Endothelial cell of umbilical vein (primary cell): ENCODE measurements around the gene DMXL2. TPM values are rescaled to one million over a fixed set of nuclear protein-coding genes. Genes with fewer than 3 reads are reported as not detected.

Experiments used
- BruUV-seq: library from RNA; stranded (reverse); fragments of 400-500 nt; replicated peaks from 2 replicates; lab custom pipeline; 2021; lab: Mats Ljungman, UMichigan
- CTCF ChIA-PET: fragments of 300-600, 350-600 bp; sonication (Branson Sonifier 250); formaldehyde crosslinking; loops from one replicate; lab custom pipeline; 2021; ENCODE audit warnings: antibody characterized with exemption, inconsistent platforms; lab: Charles Lee
- POLR2A ChIA-PET: fragments of 300-600, 350-600 bp; sonication (Branson Sonifier 250); formaldehyde crosslinking; loops from one replicate; lab custom pipeline; 2021; ENCODE audit warnings: antibody characterized with exemption, inconsistent platforms; lab: Charles Lee
- DNase-seq: peaks from one replicate; pipeline ENCODE4 v3.0.0-alpha.2; 2011; ENCODE audit warnings: low read depth, low spot score
- FAIRE-seq: peaks from 2 replicates; lab custom pipeline; 2011; peaks lifted over from hg19 to GRCh38; lab: Jason Lieb, UNC
- H2AFZ ChIP-seq: 2 replicates; pipeline ENCODE4 v1.6.0; 2012; ENCODE audit warnings: low read depth, low read length, control low read depth, inconsistent platforms
- H3K27ac ChIP-seq: 2 replicates; pipeline ENCODE4 v1.5.1; 2011; ENCODE audit warnings: low read depth, mild to moderate bottlenecking, control low read depth, low read length, moderate library complexity; ENCODE audit not compliant: insufficient read depth
- H3K27me3 ChIP-seq, 2 experiments: 2 replicates each; pipeline versions ENCODE4 v1.6.0 to v1.6.1; 2011; ENCODE audit warnings: low read length in 2 of 2, mixed read lengths in 1 of 2; ENCODE audit not compliant: control insufficient read depth in 2 of 2, insufficient read depth in 2 of 2
- H3K36me3 ChIP-seq, 2 experiments: 2 replicates in 1 of 2; 3 replicates in 1 of 2; pipeline ENCODE4 v1.5.1; 2011; ENCODE audit warnings: low read length in 2 of 2, mild to moderate bottlenecking in 1 of 2, moderate library complexity in 1 of 2; ENCODE audit not compliant: control insufficient read depth in 2 of 2, insufficient read depth in 2 of 2; ENCODE audit errors: extremely low read depth in 1 of 2
- H3K4me1 ChIP-seq: 3 replicates; pipeline ENCODE4 v1.5.1; 2011; ENCODE audit warnings: mild to moderate bottlenecking, low read length; ENCODE audit not compliant: control insufficient read depth, insufficient read depth; ENCODE audit errors: extremely low read depth
- H3K4me2 ChIP-seq: 2 replicates; pipeline ENCODE4 v1.6.1; 2011; ENCODE audit warnings: low read length, control low read depth, mixed read lengths; ENCODE audit not compliant: insufficient read depth
- H3K4me3 ChIP-seq, 3 experiments: fragments of 200-600 bp in 1 of 3; sonication (generic), shearing (Covaris generic) in 1 of 3; replicated peaks in 1 of 3; 2 replicates each; pipeline ENCODE4 v1.5.1; 2011 to 2016; ENCODE audit warnings: control low read depth in 3 of 3, low read length in 3 of 3, mild to moderate bottlenecking in 2 of 3, inconsistent platforms in 1 of 3, low read depth in 1 of 3, moderate library complexity in 1 of 3; ENCODE audit not compliant: insufficient read depth in 1 of 3
- H3K79me2 ChIP-seq: 2 replicates; pipeline ENCODE4 v1.6.0; 2012; ENCODE audit warnings: low read length, inconsistent platforms; ENCODE audit not compliant: control insufficient read depth, insufficient read depth
- H3K9ac ChIP-seq: replicated peaks from 2 replicates; pipeline ENCODE3; 2011; ENCODE audit warnings: low read length, control low read depth; ENCODE audit not compliant: insufficient read depth; ENCODE audit errors: extremely low read depth
- H3K9me1 ChIP-seq: replicated peaks from 3 replicates; pipeline ENCODE4 v1.6.0; 2011; ENCODE audit warnings: mild to moderate bottlenecking, low read length; ENCODE audit not compliant: control insufficient read depth, insufficient read depth; ENCODE audit errors: extremely low read depth
- H3K9me3 ChIP-seq: replicated peaks from 2 replicates; pipeline ENCODE4 v1.5.1; 2012; ENCODE audit warnings: low read length, inconsistent platforms; ENCODE audit not compliant: control insufficient read depth, insufficient read depth
- H4K20me1 ChIP-seq: replicated peaks from 2 replicates; pipeline ENCODE3; 2011; ENCODE audit warnings: mild to moderate bottlenecking, low read length; ENCODE audit not compliant: control insufficient read depth, insufficient read depth; ENCODE audit errors: extremely low read depth
- EZH2 ChIP-seq: IDR thresholded peaks from 2 replicates; pipeline ENCODE4 v1.6.1; 2012; ENCODE audit warnings: borderline replicate concordance, low read depth, mild to moderate bottlenecking, moderate library complexity, low read length, inconsistent platforms; ENCODE audit not compliant: severe bottlenecking
- FOS ChIP-seq: IDR thresholded peaks from 2 replicates; pipeline ENCODE4 v1.6.1; 2011; ENCODE audit warnings: mild to moderate bottlenecking, low read length, moderate library complexity, borderline replicate concordance; ENCODE audit not compliant: insufficient read depth
- GATA2 ChIP-seq: IDR thresholded peaks from 2 replicates; pipeline ENCODE4 v1.7.0; 2011; ENCODE audit warnings: low read depth, mild to moderate bottlenecking, moderate library complexity, mixed read lengths, low read length; ENCODE audit not compliant: insufficient read length, insufficient read depth
- JUN ChIP-seq: IDR thresholded peaks from 2 replicates; pipeline ENCODE4 v1.6.1; 2011; ENCODE audit warnings: borderline replicate concordance, low read depth; ENCODE audit not compliant: insufficient read length, insufficient read depth
- MYC ChIP-seq: IDR thresholded peaks from one replicate; pipeline ENCODE4 v1.6.1; 2011; ENCODE audit warnings: mild to moderate bottlenecking, low read depth, low read length
- POLR2A ChIP-seq: IDR thresholded peaks from 2 replicates; pipeline ENCODE4 v1.6.1; 2012; ENCODE audit warnings: low read depth, mild to moderate bottlenecking, control low read depth, low read length
- POLR2AphosphoS5 ChIP-seq: IDR thresholded peaks from 2 replicates; pipeline ENCODE4 v1.6.1; 2012; ENCODE audit warnings: low read depth, mild to moderate bottlenecking, control low read depth, low read length, moderate library complexity; ENCODE audit not compliant: insufficient read depth
- dilution Hi-C: fragments of 300-500 bp; cut with MboI; formaldehyde crosslinking; loops from one replicate; pipeline ENCODE4 v1.15.0; 2019; ENCODE audit warnings: low sequenced_read_pairs; ENCODE audit not compliant: extremely low pct_ligation_motif_present
- intact Hi-C: fragments of 100-400 bp; cut with micrococcal nuclease; formaldehyde crosslinking; loops from one replicate; pipeline ENCODE4 v1.10.0; 2022
- polyA plus RNA-seq, 4 experiments: library from polyadenylated mRNA; depleted of rRNA in 3 of 4; stranded (reverse) in 3 of 4; unstranded in 1 of 4; fragments of >200 nt; gene quantifications; 2 replicates each; pipeline versions ENCODE4 v1.2.1 to v1.2.3, GENCODE V29; 2011 to 2012; ENCODE audit warnings: missing spikeins in 1 of 4
- total RNA-seq: library from RNA; stranded (reverse); gene quantifications from 2 replicates; pipeline ENCODE4 v1.2.3, GENCODE V29; 2021
- TF ChIP-seq, protein P1 (sequence below), 2 donors: IDR thresholded peaks; 1 replicate in 1 of 2; 2 replicates in 1 of 2; pipeline ENCODE4 v1.5.1; 2011; ENCODE audit warnings: low read length in 2 of 2, mild to moderate bottlenecking in 2 of 2, moderate library complexity in 2 of 2, control low read depth in 1 of 2, inconsistent platforms in 1 of 2, low read depth in 1 of 2; ENCODE audit not compliant: insufficient read depth in 1 of 2; ENCODE audit errors: extremely low read depth in 1 of 2
- TF ChIP-seq, protein P2 (sequence below): IDR thresholded peaks from 2 replicates; pipeline ENCODE4 v1.6.1; 2011; ENCODE audit not compliant: insufficient read depth, insufficient read length

Gene DMXL2
- total and polyA plus RNA-seq, 2 donors (not counting 3 experiments of a cell fraction or from before 2014, with no cell fraction given): 6.3 to 10.8 TPM

DNA sequence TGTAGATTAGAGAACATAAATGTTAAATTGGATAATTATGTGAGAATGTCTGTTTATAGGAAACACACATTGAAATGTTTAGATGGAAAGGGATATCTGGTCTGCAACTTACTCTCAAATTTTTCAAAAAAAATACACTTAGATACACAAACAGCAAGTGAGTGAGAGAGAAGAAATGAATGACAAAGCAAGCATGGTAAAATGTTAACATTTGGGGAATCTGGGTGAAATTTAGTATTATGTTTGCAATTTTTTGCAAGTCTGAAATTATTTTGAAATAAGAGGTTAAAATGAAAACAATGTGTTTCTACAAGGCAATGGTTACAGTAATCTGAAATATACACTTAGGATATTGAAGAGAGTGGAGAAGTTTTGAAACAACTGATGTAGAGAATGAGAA lies 146.8 kb downstream of the DMXL2 start:
- intact Hi-C loops (no loop called here), dilution Hi-C loops (no loop called here)
- ChIA-PET CTCF (no interaction called here), POLR2A (no interaction called here)
- H3K79me2 ChIP-seq: no peaks in the 10 kb centered on the region
- H3K27ac ChIP-seq: no peak overlapping the region
- no peak overlapping the region for H3K9ac ChIP-seq
- no peak overlapping the region for H3K4me2 ChIP-seq
- H3K4me3 ChIP-seq: no peak overlapping the region
- no TSS peak for BruUV-seq
- TF ChIP-seq, protein P1, sequence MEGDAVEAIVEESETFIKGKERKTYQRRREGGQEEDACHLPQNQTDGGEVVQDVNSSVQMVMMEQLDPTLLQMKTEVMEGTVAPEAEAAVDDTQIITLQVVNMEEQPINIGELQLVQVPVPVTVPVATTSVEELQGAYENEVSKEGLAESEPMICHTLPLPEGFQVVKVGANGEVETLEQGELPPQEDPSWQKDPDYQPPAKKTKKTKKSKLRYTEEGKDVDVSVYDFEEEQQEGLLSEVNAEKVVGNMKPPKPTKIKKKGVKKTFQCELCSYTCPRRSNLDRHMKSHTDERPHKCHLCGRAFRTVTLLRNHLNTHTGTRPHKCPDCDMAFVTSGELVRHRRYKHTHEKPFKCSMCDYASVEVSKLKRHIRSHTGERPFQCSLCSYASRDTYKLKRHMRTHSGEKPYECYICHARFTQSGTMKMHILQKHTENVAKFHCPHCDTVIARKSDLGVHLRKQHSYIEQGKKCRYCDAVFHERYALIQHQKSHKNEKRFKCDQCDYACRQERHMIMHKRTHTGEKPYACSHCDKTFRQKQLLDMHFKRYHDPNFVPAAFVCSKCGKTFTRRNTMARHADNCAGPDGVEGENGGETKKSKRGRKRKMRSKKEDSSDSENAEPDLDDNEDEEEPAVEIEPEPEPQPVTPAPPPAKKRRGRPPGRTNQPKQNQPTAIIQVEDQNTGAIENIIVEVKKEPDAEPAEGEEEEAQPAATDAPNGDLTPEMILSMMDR (IDR thresholded peaks at IDR 0.05; ENCODE audit: extremely low read depth in 1 of 2, insufficient read depth in 1 of 2, low read depth in 1 of 2, low read length in 2 of 2): no peak
- no peak for TF ChIP-seq EZH2
- TF ChIP-seq POLR2AphosphoS5: no peak
- TF ChIP-seq GATA2: no peak
- TF ChIP-seq, protein P2, sequence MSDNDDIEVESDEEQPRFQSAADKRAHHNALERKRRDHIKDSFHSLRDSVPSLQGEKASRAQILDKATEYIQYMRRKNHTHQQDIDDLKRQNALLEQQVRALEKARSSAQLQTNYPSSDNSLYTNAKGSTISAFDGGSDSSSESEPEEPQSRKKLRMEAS: no peak
- no peak for TF ChIP-seq MYC
- no peak for TF ChIP-seq FOS
- no peak for TF ChIP-seq POLR2A
- TF ChIP-seq JUN: no peak
- DNase-seq: no peak
- H3K9me1 ChIP-seq: no peaks in the 10 kb centered on the region
- no peaks in the 10 kb centered on the region for H3K9me3 ChIP-seq
- H4K20me1 ChIP-seq: no peaks in the 10 kb centered on the region
- no peaks in the 10 kb centered on the region for H3K36me3 ChIP-seq
- FAIRE-seq: no peak
- H3K27me3 ChIP-seq: no peaks in the 10 kb centered on the region
- no peaks in the 10 kb centered on the region for H3K4me1 ChIP-seq
- H2AFZ ChIP-seq: no peak overlapping the region
